HG03280 (cell line): ENCODE results near the gene TNS3.

ENCODE experiments used
- ATAC-seq: cut with Tn5 transposase; IDR thresholded peaks from one replicate; pipeline ENCODE4 v1.9.1; 2021; ENCODE audit warnings: mild to moderate bottlenecking, moderate library complexity; ENCODE audit not compliant: unreplicated experiment

TNS3 gene

DNA sequence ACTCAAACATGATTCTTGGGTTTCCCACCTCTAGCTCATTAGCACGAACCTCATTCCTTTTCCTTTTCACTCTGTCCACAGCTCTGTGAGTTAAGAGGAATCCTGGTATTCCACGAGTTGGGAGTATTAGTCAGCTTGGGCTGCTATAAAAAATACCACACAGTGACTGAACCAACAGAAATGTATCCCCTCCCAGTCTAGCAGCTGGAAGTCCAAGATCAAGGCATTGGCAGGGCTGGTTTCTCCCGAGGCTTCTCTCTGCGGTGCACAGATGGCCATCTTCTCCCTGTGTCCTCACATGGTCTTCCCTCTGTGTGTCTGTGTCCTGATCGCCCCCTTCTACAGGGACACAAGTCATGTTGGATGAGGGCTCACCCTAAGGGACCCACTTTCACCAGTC is 261.6 kb downstream of the TNS3 start:
- no peak for ATAC-seq

DNA sequence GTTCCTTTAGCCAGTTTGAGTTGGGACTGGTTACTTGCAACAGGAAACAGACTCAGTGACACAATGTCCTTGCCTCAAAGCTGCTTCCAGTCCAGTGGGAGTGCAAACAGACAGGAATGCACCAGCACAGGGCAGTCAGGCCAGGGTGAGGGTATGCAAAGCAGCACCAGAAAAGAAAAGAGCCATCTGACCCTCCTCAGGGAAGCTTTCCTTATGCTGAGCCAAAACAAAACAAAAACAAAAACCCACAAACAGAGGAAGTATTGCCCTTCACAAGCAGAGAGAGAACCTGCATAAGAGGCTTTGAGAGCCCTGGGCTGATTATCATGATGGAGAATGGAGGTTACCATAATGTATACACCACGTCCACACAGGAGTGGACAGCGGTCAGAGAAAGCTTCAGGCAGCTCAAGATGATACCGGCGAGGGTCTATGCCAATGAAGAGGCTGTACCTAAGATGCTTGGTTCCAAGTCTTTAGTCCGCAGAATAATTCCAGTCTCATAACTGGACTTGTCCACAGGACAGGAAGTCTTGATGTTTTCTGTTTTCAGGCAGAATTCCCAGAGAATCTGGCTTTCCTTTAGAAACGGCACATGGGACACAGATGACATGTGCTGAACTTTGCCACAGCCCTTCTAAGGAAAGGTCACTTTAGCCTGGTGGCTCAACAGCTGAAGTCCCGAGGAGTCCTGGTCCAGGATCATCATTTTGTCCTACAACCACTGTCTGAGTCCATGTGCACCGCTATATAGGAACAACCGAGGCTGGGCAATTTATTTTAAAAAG is 263.3 kb downstream of the TNS3 start:
- no peak for ATAC-seq

DNA sequence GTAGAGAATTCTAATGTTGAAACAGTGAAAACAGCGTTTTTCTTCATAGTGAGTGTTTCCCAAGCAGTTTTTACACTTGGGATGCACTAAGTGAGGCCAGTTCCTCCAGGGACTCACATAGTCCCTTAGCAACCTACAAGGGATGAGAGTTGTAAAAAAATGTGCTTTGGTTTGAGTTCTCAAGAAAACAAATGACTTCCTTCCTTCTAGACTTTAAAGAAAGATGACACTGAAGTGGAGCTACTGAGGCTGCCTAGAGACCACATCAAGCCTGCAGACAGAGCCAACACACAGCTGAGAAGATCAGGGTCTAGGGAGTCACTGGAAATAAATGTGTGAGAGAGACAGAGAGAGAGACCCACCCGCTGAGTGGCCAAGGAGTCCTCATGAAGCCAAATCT is 264.4 kb downstream of the TNS3 start:
- no peak for ATAC-seq

DNA sequence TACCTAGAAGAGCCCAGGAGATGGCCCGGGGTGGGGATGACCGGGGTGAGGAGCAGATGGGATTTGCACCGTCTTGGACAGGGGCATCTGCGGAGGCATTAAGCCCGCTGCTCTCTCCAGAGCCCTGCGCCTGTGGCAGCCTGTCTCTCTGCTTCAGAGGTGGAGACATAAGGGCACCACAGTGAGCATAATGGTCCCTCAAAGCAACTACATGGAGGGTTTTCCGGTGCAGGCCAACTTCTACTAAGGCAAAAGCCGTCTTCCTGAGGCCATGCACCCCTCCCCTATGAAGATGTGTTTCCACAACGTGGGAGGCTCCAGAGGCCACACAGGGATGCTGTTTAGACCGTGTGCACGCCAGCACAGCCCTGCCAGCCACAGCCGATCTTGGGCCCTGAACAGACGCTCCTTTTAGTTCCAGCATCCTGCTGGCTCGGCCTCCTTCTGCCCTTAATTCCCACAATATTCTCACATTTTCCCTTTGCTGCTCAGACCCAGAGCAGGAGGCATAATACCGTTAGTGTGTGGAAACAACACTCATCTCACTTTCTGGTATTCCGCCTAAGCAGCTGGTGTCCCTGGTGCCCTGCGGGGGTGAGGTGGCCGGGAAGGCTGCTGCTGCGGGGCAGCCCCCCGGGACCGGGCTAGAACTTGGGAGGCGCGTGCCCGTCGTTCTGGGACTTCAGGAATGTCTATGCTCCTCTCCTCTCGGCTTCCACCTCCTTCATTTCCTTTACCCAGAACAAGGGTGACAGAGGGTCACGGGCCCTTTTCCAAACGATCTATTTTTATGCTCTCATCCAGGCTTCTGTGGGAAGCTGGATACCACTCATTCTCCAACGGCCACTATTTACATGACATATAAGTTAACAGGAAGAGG is 266.9 kb downstream of the TNS3 start:
- no peak for ATAC-seq

DNA sequence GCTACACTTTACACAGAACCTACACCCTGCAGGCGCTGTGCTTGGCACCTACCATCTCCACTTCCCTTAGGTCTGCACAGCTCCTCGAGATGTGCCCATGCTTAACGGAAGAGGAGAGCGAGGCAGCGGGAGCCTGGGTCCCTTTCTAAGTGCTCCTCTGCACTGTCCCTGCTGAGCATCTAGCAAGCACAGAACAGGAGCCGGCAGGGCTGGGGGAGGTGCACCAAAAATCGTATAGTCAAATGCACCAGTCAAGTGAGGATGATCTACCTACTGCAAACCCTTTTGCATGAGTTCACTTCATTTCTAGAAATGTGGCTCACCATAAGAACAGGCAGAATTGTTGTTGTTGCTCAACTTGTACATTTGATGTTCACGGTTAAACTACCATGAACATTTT is 267.7 kb downstream of the TNS3 start:
- ATAC-seq, result no peak

DNA sequence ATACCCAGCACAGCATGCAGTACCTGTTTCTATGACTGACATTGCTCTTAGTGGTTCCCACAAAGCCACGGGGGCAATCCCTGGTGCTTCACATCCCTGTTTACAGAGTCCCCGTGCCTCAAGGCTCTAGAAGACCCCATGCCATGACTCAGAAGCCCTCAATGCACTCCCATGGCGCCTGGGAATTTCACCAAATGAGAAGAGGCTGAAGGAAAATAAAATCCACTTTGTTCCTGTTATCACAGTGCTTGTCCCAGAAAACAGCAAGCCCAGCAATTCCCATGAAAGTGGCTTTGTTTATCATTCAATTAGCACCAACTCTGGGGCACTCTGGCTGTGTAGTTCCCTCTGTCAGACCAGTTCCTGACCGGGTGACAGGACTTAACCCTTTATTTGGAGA is 268.3 kb downstream of the TNS3 start:
- no peak for ATAC-seq

DNA sequence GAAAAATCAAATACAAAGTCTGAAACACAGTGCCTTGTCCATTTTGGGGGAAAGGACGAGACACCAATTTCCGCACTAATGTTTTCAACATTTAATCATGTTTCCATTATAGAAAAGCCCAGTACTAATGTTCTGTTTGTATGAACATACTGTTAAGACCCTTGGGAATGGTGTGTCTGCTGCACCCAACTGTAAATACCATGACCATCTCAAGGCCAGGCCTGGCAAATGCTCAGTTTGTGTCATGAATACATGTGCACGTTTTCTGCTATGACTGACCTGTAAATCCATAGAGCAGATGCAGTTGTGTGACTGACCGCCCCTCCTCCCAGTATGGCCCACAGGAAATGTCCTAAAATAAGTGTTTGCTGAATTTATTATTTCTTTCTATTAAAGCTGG is 270.0 kb downstream of the TNS3 start:
- no peak for ATAC-seq

DNA sequence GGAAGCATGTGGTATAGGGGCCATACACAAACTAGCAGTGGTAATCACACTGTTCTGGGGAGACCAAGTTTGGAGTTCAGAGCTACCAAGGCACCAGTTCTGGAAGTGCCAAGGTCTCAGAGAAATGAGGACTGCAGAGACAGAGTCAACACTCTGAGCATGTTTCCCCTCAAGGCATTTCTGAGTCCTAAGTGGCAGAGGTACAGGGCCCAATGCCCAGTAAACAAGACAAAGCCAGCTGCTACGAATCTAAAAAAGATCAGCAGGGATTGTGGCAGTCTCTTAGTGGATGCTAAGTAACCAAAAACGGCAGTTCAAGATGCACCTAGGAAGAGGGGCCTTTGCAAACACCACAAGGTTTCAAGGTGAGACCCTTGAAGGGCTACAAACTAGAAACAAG is 271.9 kb downstream of the TNS3 start:
- ATAC-seq, result no peak

DNA sequence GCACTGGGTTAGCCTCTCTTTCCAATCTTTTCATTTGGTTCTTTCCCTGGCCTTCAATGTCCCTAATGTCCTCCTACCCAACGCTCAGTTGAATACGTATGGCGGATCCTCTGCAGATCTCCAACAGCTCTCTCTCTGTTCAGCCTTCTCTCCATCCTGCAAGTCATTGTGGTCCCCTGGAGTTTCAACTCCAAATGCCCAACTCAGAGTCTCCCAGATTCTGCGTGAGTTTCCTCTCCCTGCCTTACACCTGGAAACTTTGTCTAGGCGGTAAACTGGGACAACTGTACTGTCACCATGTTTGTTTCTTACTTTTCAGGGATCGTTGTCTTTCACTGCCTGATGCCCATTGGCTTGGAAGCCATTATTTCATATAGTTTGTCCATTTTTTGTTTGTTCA is 273.1 kb downstream of the TNS3 start:
- no peak for ATAC-seq

DNA sequence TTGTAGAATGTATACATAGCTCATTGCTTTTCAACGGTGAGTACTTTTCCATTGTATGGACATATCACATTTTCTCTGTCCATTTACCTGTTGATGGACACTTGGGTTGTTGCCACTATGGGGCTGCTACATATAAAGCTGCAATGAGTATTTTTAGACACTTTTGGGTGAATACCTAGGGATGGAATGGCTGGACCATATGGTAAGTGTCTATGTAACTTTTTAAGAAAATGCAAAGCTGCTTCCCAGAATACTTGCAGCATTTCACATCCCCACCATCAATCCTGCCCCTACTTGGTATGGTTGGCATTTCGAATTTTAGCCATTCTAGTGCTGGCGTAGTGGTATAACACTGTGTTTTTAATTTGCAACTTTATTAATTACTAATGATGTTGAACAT is 274.6 kb downstream of the TNS3 start:
- no peak for ATAC-seq

DNA sequence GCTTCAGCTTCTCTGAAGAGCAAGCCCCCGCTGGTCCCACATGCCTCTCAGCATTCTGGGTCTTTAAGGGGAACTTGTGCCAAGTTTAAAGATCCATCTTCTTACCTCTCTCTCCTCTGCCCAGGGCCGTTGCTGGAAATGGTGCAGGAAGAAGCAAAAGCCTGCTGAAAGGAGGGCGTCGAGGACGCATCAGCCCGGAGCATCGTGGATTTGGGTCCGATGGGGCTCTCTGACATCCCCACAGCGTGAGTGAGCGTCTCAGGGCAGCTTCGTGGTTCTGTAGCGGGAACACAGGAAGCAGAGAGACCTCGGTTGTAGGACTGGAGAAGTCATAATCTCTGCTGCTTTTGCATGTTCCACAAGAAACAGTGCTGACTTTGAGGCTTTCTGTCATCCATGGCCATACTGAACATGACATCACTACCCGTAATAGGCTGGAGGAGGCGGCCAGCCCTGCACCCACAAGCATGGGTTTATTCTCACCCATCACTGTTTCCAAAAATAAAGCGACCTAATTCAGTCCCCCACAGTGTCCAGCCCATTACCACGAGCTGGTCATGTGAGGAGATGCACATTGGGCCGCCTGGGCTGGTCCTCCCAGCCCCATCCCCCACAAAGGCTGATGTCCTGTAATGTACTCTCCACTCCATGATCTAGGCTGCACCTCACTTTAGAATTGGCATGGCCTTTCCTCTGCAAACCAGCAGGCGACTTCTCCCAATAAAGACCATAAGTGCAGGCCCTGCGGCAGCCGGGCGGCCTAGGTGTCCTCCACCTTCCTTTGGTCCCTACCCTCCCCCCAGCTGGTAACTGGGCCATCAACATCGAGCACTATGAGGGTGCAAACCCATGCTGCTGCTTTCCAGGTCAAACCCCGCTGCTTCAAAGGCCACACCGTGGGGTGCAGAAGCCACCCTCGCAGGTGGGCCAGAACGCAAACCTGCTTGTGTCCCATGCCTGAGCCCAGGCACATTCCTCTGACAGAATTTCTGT is 276.9 kb downstream of the TNS3 start:
- ATAC-seq, result no peak

DNA sequence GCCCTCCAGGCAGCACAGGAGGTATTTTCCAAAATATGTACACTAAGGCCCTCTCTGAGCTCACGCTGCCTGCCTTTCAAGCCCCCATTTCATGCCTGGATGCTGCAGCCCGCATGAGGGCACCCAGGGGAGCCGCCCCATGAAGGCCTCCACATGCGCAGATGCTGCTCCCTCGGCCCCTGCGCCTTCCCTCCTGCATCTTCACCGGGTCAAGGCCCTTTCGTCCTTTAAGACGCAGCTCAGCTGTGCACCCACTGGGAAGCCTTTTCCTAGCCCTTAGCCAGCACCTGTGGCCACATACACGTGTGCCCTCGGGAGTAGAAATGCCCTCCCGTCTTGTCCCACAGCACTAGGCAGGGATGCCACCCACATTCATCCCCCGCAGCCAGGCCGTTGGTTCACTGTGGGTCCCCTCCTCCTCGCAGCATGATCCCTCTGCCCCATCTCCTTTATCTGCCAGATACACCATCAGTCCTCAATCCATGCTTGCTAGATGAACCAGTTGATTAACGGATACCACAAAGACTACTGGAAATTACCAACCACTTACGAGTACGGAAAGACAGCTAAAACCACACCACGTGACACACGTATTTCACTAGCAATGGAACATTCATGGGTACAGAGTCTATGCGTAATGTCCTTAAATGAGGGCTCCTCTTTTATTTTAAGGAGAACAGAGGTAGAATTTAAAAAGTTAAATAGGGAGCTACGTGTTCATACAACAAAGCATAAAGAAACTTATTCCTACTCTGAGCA is 278.0 kb downstream of the TNS3 start:
- no peak for ATAC-seq

DNA sequence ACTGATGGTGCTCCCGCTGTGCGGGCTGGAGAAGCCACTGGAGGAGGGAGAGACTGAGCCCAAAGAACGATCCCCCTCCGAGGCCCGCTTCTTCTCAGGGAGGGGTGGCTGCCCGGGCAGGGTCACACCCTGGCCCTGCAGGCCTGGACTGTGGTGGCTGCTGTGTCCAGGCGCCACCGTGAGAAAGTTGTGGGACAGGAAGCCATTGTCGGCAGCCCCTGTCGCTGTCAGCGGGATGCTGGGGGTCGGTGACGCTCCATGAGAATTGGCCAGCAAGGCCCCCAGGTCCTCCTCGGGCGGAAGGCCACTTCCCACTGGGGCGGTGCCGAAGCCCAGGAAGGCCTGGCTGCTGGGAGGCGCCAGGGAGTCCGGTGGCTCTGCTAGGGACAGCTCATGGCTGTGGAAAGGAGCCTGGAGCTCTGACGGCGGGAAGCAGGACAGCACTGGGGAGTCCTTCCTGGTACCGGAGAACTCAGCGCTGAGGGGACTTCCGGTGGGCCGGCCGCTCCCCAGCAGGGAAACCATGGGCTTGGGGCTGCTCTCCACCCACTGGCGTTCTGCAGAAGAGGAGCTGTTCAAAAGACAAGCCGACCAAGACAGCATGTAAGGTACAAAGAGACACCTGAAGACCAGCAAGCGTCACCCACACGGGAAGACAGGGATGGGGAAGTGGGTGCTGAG is 278.8 kb downstream of the TNS3 start:
- ATAC-seq, result no peak

DNA sequence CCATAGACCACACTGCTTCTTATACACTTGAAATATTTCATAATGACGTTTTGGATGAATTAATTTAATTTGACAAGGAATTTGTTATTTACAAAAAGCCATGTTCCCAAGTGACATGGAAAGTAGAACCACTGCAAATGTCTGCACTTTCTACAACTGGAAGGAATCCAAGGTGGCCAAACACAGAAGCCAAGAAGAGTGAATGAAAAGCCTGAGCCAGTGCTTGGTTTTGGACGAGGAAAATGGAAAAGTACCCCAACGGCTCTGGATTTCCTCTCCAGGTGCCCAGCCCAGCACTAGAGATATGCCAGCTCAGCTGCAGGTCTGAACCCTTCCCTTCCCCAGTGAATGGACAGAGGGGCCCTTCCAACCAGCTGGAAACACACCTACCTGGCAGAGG is 279.4 kb downstream of the TNS3 start:
- ATAC-seq, result no peak

DNA sequence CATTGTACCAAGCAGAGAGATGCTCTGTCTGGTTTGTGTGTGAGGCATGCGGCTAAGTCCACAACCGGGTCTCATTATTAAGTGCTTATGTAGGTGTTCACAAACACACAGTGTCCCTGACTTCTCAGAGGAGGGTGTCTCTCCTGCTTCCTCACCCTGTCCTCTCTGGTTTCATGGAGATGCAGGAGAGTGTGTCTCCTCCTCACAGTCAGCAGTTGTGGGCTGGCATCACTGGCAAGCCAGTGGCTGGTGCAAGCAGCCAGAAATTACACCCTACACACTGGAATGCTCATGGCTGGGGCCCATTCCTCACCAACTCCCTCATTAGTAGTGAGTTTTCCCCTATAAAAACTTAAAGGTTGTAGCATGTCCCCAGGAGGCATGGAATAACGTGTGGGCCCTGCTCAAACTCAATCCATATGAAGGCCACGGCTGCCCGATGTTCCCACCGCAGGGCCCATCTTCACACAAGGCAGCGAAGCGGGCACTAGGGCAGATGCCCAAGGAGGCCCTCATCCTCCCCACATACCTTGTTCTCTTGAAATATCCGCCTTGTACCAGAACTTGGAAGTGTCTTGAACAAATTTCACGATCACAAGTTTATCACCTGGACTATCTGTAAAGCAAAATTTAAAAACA is 280.1 kb downstream of the TNS3 start:
- ATAC-seq, result no peak

DNA sequence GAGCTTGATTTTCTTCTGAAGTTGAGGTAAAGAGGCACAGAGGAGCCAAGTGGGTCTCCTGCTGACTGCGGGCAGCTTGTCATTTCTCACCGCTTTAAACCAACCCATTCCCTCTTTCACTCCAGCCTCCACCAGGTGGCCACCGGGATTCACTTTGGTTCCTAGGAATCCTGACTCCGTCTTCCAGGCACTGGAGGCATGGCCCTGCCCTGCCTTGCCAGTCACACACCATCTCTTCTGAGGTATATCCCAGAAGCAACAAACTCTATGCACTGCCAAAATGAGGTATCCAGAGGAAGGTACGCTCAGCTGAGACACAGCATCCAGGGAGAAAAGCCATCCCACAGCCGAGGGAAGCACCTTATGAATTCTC is 280.8 kb downstream of the TNS3 start:
- ATAC-seq, result no peak

DNA sequence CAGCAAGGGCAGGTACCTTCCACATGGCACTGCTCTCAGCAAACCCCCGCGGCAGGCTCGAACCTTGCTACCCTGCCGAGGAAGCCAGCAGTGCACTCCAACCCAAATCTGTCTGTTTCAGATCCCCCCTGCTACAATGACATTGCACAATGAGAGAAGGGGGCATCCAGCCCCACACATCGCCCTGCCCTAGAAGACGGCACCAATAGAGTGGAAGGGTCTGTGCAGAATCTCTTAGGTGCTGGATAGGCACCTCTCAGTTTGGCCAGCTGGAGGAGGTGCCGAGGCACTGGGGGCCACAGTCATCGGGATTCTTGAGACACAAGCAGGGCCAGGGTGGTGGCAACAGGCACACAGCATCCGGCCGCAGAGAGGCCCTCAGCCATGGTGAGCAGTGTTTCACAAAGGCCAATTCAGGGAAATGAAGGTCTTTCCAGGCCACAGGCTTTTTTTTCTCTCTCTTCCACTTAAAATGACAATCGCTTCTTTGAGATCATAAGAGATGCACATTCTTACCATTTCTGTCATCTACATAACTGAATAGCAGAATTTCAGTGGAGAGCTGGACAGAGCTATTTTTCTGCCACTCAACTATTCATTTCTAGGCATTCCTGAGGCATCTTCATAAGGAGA is 281.3 kb downstream of the TNS3 start:
- no peak for ATAC-seq

DNA sequence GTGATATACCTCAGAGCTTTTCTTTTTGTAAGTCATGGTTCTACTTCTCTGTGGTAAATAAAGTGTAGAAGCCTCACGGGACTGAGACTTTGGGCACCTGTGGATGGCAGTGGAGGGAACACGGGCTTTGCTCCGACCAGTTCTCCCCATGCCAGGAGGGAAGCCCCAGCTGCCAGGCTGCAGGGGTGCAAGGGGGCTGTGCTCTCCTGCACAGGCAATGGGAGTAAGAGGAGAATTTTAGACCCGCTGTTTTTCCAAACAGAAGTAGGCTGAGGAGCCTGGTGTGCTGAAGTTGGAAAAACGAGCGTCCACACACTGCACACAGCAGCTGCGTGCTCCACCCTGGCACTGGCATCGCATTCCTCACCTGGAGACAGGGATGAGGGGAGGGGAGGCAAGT is 282.4 kb downstream of the TNS3 start:
- ATAC-seq, result no peak

DNA sequence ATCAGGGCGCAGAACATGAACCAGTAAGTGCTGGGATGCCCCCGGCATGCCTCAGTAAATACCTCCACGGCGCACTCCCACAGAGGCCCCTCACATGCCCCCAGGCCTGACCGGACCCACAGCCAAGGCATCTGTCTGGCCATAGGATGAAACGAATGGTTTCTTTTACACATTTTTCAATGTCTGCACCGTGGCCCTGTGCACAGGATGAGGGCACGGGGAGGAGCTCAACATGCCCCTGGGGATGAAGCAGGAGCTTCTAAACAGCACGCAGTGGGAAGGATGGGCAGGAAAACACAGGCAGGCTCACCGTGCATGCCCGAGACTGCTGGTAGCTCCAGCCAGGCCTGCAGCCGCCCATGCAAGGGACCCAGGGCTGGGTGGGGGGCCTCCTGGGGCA is 283.3 kb downstream of the TNS3 start:
- no peak for ATAC-seq
